Tibial artery (tissue), 4 donors: ENCODE data around the gene DLG2.

Experiments used
- DNase-seq, 2 donors: peaks; one replicate each; pipeline ENCODE4 v3.0.0-alpha.2; 2019
- H3K27ac ChIP-seq, 2 donors: fragments of 200-600 bp; sonication (generic) in 1 of 2; 1 replicate in 1 of 2; 2 replicates in 1 of 2; pipeline ENCODE4 v1.5.1; 2018 to 2019; ENCODE audit warnings: mild to moderate bottlenecking in 1 of 2
- H3K27me3 ChIP-seq, 2 donors: fragments of 200-600 bp; sonication (generic) in 1 of 2; one replicate each; pipeline versions ENCODE4 v1.5.1 to v1.6.0; 2016 to 2019
- H3K36me3 ChIP-seq, 3 donors: fragments of 200-600 bp; sonication (generic) in 2 of 3; one replicate each; pipeline ENCODE4 v1.5.1; 2016 to 2019; ENCODE audit warnings: mild to moderate bottlenecking in 2 of 3
- H3K4me1 ChIP-seq, 4 donors: fragments of 200-600 bp; sonication (generic) in 2 of 4; 1 replicate in 3 of 4; 2 replicates in 1 of 4; pipeline ENCODE4 v1.5.1; 2016 to 2019
- H3K4me3 ChIP-seq, 2 donors: fragments of 200-600 bp; sonication (generic) in 1 of 2; 1 replicate in 1 of 2; 2 replicates in 1 of 2; pipeline ENCODE4 v1.5.1; 2018 to 2019; ENCODE audit warnings: mild to moderate bottlenecking in 2 of 2
- H3K9me3 ChIP-seq, 3 donors: fragments of 200-600 bp; sonication (generic) in 1 of 3; one replicate each; pipeline ENCODE4 v1.5.1; 2016 to 2019
- intact Hi-C: fragments of 100-400 bp; cut with DNase I; formaldehyde crosslinking; loops from one replicate; pipeline ENCODE4 v1.15.0; 2023; ENCODE audit warnings: low total_unique reads
- TF ChIP-seq, protein P1 (sequence below), 2 experiments: fragments of 200-600 bp in 1 of 2; fragments of 450-650 bp in 1 of 2; IDR thresholded peaks; one replicate each; pipeline ENCODE4 v1.5.1; 2017 to 2019; ENCODE audit warnings: antibody characterized with exemption in 2 of 2, mild to moderate bottlenecking in 1 of 2, moderate library complexity in 1 of 2

Gene DLG2

DNA sequence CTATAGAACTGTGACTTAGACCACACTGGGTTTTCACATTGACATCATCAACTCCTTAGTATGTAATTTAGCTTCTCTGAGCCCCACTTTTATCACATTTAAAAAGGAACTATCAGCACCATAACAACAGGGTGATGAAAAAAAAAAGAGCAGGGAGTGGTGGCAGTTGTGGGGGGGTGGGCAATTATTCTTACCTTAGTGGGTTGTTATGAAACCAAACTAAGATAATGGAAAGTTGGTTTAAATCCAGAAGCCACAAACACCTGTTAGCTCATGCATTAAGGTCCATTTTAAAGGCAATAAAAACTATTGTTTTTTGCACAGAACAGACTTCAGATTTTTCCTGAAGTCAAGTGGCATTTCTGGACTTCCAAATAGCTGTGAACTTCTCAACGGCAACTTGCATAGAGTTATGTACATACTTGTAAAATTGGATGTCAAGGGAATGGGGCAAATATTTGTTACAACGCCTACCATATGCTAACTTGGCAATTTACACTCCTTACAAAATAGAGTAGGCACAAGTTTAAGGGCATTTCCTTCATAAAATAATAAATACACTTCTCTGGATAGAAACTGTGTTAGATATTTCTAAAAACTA is 793.6 kb downstream of the DLG2 start:
- H3K4me3 ChIP-seq = no peak overlapping the region
- intact Hi-C loops = no loop called here
- TF ChIP-seq, protein P1, sequence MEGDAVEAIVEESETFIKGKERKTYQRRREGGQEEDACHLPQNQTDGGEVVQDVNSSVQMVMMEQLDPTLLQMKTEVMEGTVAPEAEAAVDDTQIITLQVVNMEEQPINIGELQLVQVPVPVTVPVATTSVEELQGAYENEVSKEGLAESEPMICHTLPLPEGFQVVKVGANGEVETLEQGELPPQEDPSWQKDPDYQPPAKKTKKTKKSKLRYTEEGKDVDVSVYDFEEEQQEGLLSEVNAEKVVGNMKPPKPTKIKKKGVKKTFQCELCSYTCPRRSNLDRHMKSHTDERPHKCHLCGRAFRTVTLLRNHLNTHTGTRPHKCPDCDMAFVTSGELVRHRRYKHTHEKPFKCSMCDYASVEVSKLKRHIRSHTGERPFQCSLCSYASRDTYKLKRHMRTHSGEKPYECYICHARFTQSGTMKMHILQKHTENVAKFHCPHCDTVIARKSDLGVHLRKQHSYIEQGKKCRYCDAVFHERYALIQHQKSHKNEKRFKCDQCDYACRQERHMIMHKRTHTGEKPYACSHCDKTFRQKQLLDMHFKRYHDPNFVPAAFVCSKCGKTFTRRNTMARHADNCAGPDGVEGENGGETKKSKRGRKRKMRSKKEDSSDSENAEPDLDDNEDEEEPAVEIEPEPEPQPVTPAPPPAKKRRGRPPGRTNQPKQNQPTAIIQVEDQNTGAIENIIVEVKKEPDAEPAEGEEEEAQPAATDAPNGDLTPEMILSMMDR (IDR thresholded peaks at IDR 0.05) = no peak
- no peak overlapping the region for H3K27ac ChIP-seq
- no peaks in the 10 kb centered on the region for H3K36me3 ChIP-seq
- no peaks in the 10 kb centered on the region for H3K4me1 ChIP-seq
- DNase-seq = no peak
- no peaks in the 10 kb centered on the region for H3K27me3 ChIP-seq
- H3K9me3 ChIP-seq = no peaks in the 10 kb centered on the region

DNA sequence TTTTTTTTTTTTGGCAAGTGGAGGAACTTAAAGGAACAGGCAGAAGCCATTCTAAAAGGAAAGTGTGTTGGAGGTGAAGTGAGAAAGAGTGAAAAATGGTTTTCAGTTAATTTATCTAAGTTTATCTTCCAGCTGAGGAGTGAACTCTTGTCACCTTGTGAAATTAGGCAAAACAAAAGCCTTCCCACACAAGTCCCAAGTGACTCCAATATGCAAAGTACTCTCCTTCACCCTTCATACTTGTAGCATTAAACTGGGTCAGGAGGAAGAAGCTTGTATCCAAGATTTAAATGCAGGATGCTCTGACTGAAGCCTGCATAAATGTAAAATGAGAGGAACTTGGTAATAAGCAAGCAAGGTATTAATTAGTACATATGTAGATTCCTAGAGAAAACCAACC is 796.8 kb downstream of the DLG2 start:
- Histone ChIP-seq H3K4me1 (no peaks in the 10 kb centered on the region), H3K36me3 (no peaks in the 10 kb centered on the region), H3K27me3 (no peaks in the 10 kb centered on the region), H3K4me3 (no peak overlapping the region), H3K9me3 (no peaks in the 10 kb centered on the region), H3K27ac (no peak overlapping the region)
- TF ChIP-seq, protein P1 (IDR thresholded peaks at IDR 0.05) = no peak
- intact Hi-C loops = no loop called here
- no peak for DNase-seq

DNA sequence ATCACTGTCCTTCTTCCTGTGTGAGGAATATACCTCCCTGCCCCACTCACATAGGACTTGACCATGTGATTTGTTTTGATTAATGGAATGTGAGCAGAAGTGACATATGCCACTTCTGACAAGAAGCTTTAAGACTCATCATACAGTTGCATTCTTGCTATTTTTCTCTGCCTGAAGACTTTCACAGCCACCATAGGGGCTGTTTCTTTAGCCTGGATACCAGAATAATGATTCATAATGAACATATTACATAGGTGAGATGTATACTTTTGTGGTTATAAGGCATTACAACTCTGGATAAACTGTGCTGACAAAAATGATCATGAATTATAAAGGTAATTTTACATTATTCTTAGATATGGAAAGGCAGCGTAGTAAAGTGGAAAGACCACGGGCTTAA is 798.0 kb downstream of the DLG2 start:
- Histone ChIP-seq H3K4me3 (no peak overlapping the region), H3K4me1 (no peaks in the 10 kb centered on the region), H3K27ac (no peak overlapping the region), H3K27me3 (no peaks in the 10 kb centered on the region), H3K9me3 (no peaks in the 10 kb centered on the region), H3K36me3 (no peaks in the 10 kb centered on the region)
- TF ChIP-seq, protein P1 (IDR thresholded peaks at IDR 0.05) = no peak
- intact Hi-C loops = no loop called here
- no peak for DNase-seq

DNA sequence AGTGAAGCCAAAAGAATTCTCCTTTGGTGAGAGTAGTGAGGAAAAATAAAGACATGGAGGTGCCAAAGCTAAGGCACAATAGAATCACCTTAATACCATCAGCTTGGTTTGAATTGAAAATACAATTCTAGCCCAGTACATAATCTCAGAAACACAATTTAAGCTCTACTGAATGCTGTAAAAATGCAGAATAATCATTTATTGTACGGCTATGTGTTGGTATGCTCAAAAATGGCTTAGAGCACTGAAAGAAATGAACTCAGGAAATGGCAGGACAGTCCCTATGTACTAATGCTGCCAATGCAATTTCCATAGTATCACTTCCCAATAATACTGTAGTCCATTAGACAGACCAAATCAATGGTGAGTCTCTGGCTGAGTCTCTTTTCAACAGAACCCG is 798.5 kb downstream of the DLG2 start:
- Histone ChIP-seq H3K9me3 (no peaks in the 10 kb centered on the region), H3K4me1 (no peaks in the 10 kb centered on the region), H3K36me3 (no peaks in the 10 kb centered on the region), H3K27me3 (no peaks in the 10 kb centered on the region), H3K4me3 (no peak overlapping the region), H3K27ac (no peak overlapping the region)
- DNase-seq = no peak
- intact Hi-C loops = no loop called here
- TF ChIP-seq, protein P1 (IDR thresholded peaks at IDR 0.05) = no peak

DNA sequence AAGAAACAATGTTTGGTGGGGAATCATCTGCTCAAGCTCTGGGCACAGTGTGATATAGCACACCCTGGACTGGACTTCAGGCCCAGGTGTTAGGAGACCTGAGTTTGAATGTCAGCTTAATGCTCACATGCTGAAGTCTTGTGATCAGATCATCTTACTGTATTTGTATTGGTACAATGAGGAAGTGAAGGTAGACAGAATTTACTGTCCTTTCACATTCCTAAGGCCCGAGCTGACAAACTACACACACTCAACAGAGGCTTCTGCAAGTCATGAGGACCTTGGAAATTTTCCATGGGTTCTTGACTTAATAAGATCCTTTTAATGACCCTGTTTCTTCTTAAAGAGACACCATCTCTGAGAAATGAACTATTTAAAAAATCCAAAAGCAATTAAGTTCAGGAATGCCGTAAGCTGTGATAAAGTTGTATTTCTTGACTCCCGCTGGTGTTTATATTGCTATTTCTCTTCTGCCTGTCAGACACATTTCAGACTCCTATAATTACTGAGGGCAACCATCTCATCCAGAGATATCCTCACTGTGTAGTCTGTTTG is 802.0 kb downstream of the DLG2 start:
- H3K4me1 ChIP-seq = no peaks in the 10 kb centered on the region
- H3K27me3 ChIP-seq = no peaks in the 10 kb centered on the region
- intact Hi-C loops = no loop called here
- TF ChIP-seq, protein P1 (IDR thresholded peaks at IDR 0.05) = no peak
- no peaks in the 10 kb centered on the region for H3K36me3 ChIP-seq
- no peak overlapping the region for H3K4me3 ChIP-seq
- H3K9me3 ChIP-seq = no peaks in the 10 kb centered on the region
- DNase-seq = no peak
- H3K27ac ChIP-seq = no peak overlapping the region

DNA sequence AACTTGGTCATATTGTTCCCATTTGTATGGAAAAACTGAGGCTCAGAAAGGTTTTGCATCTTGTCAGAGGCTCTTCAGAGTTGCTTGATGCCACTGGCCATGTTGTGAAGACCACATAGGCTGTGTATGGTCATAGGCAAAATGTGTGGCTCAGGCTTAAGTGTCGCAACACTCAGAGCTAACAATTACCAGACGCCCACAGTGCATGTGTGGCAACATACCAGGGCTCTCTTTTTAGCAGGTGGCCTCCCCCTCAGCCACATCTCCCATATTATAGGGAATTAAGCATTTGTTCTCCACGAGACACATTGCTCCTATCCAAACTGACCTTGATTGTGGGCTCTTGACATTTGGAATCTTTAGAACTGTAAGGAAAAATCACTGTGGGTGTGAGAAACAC is 802.5 kb downstream of the DLG2 start:
- intact Hi-C loops = no loop called here
- TF ChIP-seq, protein P1 (IDR thresholded peaks at IDR 0.05) = no peak
- no peak for DNase-seq
- no peaks in the 10 kb centered on the region for H3K36me3 ChIP-seq
- no peak overlapping the region for H3K27ac ChIP-seq
- H3K9me3 ChIP-seq = no peaks in the 10 kb centered on the region
- no peak overlapping the region for H3K4me3 ChIP-seq
- H3K27me3 ChIP-seq = no peaks in the 10 kb centered on the region
- no peaks in the 10 kb centered on the region for H3K4me1 ChIP-seq
